ENCODE data around the gene MIEF2. TPM values are rescaled to one million over a fixed set of nuclear protein-coding genes. Genes with fewer than 3 reads are reported as not detected.
A peak's percentile ranks its signal among the peaks of the same experiment; 100 is the strongest.

MIEF2 gene
- total RNA-seq, 1 donor from 2014 or later = 7.4 TPM

DNA sequence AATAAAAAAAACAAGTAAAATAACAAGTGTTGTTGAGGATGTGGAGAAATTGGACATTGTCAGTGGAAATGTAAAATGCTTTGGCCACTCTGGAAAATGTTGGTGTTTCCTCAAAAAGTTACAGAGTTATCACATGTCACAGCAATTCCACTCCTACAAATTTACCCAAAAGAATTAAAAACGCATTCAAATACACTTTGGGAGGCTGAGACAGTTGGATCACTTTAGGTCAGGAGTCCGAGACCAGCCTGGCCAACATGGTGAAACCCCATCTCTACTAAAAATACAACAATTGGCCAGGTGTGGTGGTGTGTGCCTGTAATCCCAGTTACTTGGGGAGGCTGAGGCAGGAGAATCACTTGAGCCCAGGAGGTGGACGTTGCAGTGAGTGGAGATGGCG is 48.7 kb downstream of the MIEF2 start:
- Mint-ChIP-seq H3K4me3 (ENCODE audit: unreplicated experiment) (no peak overlapping the region), H3K27ac (ENCODE audit: unreplicated experiment) (no peak overlapping the region), H3K36me3 (ENCODE audit: unreplicated experiment) (no peaks in the 10 kb centered on the region), H3K4me1 (ENCODE audit: low read depth, unreplicated experiment) (peaks cover 5% of the 10 kb centered on the region), H3K27me3 (ENCODE audit: unreplicated experiment) (peaks cover 3% of the 10 kb centered on the region), H3K9me3 (ENCODE audit: unreplicated experiment) (peaks cover 2% of the 10 kb centered on the region)
- DNase-seq = no peak
- TF ChIP-seq, protein P1, sequence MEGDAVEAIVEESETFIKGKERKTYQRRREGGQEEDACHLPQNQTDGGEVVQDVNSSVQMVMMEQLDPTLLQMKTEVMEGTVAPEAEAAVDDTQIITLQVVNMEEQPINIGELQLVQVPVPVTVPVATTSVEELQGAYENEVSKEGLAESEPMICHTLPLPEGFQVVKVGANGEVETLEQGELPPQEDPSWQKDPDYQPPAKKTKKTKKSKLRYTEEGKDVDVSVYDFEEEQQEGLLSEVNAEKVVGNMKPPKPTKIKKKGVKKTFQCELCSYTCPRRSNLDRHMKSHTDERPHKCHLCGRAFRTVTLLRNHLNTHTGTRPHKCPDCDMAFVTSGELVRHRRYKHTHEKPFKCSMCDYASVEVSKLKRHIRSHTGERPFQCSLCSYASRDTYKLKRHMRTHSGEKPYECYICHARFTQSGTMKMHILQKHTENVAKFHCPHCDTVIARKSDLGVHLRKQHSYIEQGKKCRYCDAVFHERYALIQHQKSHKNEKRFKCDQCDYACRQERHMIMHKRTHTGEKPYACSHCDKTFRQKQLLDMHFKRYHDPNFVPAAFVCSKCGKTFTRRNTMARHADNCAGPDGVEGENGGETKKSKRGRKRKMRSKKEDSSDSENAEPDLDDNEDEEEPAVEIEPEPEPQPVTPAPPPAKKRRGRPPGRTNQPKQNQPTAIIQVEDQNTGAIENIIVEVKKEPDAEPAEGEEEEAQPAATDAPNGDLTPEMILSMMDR (IDR thresholded peaks at IDR 0.05; ENCODE audit: partially characterized antibody, unreplicated experiment) = no peak

DNA sequence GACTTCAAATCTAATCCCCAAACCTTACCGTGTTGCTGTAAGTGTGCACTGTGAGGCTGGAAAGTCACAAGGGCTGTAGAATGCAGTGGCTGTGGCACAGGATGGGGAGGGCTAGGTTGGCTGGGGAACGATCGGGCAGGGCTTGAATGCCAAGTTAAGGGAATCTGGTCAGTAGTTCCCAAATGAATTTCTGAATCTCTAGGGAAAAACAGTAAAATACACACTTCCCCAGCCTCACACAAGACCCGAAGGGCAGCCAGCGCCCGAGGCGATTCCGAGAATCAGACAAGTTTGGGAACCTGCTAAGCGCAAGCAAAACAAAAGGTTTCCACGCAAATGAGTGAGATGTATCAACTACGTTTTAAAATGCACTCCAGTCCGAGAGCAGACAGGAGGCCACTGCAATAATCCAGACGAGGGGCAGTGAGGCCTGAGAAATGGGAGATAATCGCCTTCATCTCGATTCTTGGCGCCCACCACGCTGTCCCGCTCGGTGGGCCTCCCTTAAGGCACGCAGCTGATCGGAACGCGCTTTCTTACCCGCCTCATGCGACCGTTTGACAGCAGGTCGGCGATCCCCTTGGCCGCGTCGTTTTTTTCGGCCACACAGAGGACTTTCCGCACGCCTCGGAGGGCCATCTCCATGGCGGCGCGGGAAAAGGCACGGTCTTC is 53.7 kb downstream of the MIEF2 start:
- peaks cover 4% of the 10 kb centered on the region for H3K9me3 Mint-ChIP-seq (ENCODE audit: unreplicated experiment)
- H3K4me1 Mint-ChIP-seq (ENCODE audit: low read depth, unreplicated experiment) = peaks cover 11% of the 10 kb centered on the region
- DNase-seq = no peak
- H3K36me3 Mint-ChIP-seq (ENCODE audit: unreplicated experiment) = no peaks in the 10 kb centered on the region
- peak overlapping the region; percentile 97 for H3K27ac Mint-ChIP-seq (ENCODE audit: unreplicated experiment)
- TF ChIP-seq, protein P1 (IDR thresholded peaks at IDR 0.05; ENCODE audit: partially characterized antibody, unreplicated experiment) = no peak
- peak overlapping the region; percentile 95 for H3K4me3 Mint-ChIP-seq (ENCODE audit: unreplicated experiment)
- H3K27me3 Mint-ChIP-seq (ENCODE audit: unreplicated experiment) = peaks cover 7% of the 10 kb centered on the region

DNA sequence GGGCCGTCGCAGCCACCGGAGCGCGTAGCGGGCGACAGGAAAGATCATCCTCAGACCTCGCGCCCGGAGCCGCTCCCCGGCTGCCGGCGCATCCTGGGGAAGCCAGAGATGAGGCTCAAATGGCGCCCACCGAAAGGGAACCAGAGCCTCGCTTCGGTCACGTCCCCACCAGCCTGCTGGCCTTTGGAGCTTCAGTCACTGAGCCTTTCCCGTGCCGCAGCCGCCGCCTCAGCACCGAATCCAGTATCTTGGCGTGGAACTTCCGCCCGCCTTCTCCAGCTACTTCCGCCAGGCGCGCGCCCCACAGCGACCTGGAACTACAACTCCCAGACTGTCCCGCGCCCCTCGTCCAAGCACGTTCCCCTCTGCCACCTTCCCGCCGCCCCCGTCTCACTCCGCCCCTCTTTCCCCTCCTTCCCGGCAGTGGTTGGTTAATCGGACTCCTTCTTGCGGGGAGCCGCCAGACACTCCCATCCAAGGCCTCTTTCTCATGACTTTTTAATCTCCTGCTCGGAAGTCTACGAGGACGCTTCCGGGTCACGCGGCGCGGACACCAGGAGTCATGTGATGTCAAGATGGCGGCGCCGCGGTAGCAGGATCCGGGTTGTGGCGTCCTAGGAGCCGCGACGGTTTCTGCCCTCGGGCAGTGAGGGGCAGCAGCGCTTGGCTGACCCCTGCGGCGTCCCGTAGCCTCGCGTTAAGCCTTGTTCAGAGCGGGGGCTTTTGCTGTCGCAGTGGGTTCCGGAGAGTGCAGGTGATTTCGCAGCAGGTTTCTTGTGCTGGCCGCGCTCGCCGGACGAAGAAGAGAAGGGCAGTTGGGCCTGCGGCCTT is 54.5 kb downstream of the MIEF2 start, which contains the start of the genes SMCR8 and TOP3A:
SMCR8 (plus strand) TSS at position 563 of the 831 bp plus-strand sequence. CDS start 497 bp downstream, outside the sequence.
TOP3A (minus strand) TSS at position 264 of the 831 bp plus-strand sequence; CDS start at position 48, 216 bp downstream.
- Mint-ChIP-seq H3K27me3 (ENCODE audit: unreplicated experiment) (peaks cover 7% of the 10 kb centered on the region), H3K36me3 (ENCODE audit: unreplicated experiment) (no peaks in the 10 kb centered on the region), H3K4me1 (ENCODE audit: low read depth, unreplicated experiment) (peaks cover 17% of the 10 kb centered on the region), H3K9me3 (ENCODE audit: unreplicated experiment) (peaks cover 4% of the 10 kb centered on the region), H3K27ac (ENCODE audit: unreplicated experiment) (peak within 1 kb of the TSS; percentile 97), H3K4me3 (ENCODE audit: unreplicated experiment) (peak within 1 kb of the TSS; percentile 95)
- DNase-seq = peak; percentile 96
- TF ChIP-seq, protein P1 (IDR thresholded peaks at IDR 0.05; ENCODE audit: partially characterized antibody, unreplicated experiment) = peak; percentile 8

DNA sequence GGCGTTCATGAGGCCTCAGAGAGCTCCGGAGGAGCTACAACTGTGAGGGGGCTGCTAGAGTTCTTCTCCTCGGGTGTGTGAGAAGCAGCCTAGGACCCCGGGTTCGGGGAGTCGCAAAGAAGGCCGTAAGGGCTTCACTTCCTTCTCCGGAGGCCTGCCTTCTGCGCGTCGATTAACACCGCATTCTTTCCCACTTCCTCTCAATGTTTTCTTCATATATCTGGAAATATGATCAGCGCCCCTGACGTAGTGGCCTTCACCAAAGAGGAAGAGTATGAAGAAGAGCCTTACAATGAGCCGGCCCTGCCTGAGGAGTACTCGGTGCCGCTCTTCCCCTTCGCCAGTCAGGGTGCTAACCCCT is 55.1 kb downstream of the MIEF2 start:
- Mint-ChIP-seq H3K4me3 (ENCODE audit: unreplicated experiment) (peak overlapping the region; percentile 95), H3K27ac (ENCODE audit: unreplicated experiment) (peak overlapping the region; percentile 97), H3K9me3 (ENCODE audit: unreplicated experiment) (peaks cover 4% of the 10 kb centered on the region), H3K4me1 (ENCODE audit: low read depth, unreplicated experiment) (peaks cover 21% of the 10 kb centered on the region), H3K36me3 (ENCODE audit: unreplicated experiment) (no peaks in the 10 kb centered on the region), H3K27me3 (ENCODE audit: unreplicated experiment) (peaks cover 5% of the 10 kb centered on the region)
- DNase-seq = no peak
- TF ChIP-seq, protein P1 (IDR thresholded peaks at IDR 0.05; ENCODE audit: partially characterized antibody, unreplicated experiment) = no peak

All from glutamatergic neuron (in vitro differentiated cells).